Measurements from ENCODE around the gene ANXA8.
"Not testable (repeated sequence)": the region's sequence is repeated elsewhere in the genome, so short reads cannot be mapped to it uniquely, and the experiment has no call there.

ANXA8 gene

GRCh38 chr10:47456079-47456785 is 27.7 kb downstream of the ANXA8 start:
- TF ChIP-seq CTCF (IDR thresholded peaks at IDR 0.05; ENCODE audit: insufficient read depth, low read depth, low read length, missing control alignments) = no peak
- no peak for DNase-seq (ENCODE audit: low read depth)
- H3K4me3 ChIP-seq (ENCODE audit: low read depth, low read length) = no peak overlapping the region

GRCh38 chr10:47455350-47456078 is 28.4 kb downstream of the ANXA8 start:
- DNase-seq (ENCODE audit: low read depth) = not testable (repeated sequence)

GRCh38 chr10:47454780-47455058 is 29.2 kb downstream of the ANXA8 start:
- TF ChIP-seq CTCF (IDR thresholded peaks at IDR 0.05; ENCODE audit: insufficient read depth, low read depth, low read length, missing control alignments) = no peak
- DNase-seq (ENCODE audit: low read depth) = no peak
- no peak overlapping the region for H3K4me3 ChIP-seq (ENCODE audit: low read depth, low read length)

More at GRCh38 chr10:47455350-47456078, 28.4 kb downstream of the ANXA8 start:
- H3K4me3 ChIP-seq (ENCODE audit: low read depth, low read length) = not testable (repeated sequence)

- TF ChIP-seq CTCF (IDR thresholded peaks at IDR 0.05; ENCODE audit: insufficient read depth, low read depth, low read length, missing control alignments) = no peak
- no peak for DNase-seq (ENCODE audit: low read depth)
- no peak overlapping the region for H3K4me3 ChIP-seq (ENCODE audit: low read depth, low read length)
Measured at GRCh38 chr10:47454008-47454779, 29.7 kb downstream of the ANXA8 start.

GRCh38 chr10:47453141-47454007 is 30.5 kb downstream of the ANXA8 start:
- no peak overlapping the region for H3K4me3 ChIP-seq (ENCODE audit: low read depth, low read length)
- TF ChIP-seq CTCF (IDR thresholded peaks at IDR 0.05; ENCODE audit: insufficient read depth, low read depth, low read length, missing control alignments) = no peak
- DNase-seq (ENCODE audit: low read depth) = no peak

- H3K4me3 ChIP-seq (ENCODE audit: low read depth, low read length) = no peak overlapping the region
- no peak for DNase-seq (ENCODE audit: low read depth)
- TF ChIP-seq CTCF (IDR thresholded peaks at IDR 0.05; ENCODE audit: insufficient read depth, low read depth, low read length, missing control alignments) = no peak
Measured at GRCh38 chr10:47452495-47453140, 31.3 kb downstream of the ANXA8 start.
